Measurements from ENCODE around the gene LRRC7. TPM values are rescaled to one million over a fixed set of nuclear protein-coding genes. Genes with fewer than 3 reads are reported as not detected.

LRRC7 gene
- total RNA-seq, 4 donors from 2014 or later, result 0.40 to 1.7 (median 0.63) TPM

- Histone ChIP-seq H3K27ac (no peak overlapping the region), H3K9me3 (no peaks in the 10 kb centered on the region), H3K36me3 (no peaks in the 10 kb centered on the region), H3K27me3 (no peaks in the 10 kb centered on the region), H3K4me1 (no peaks in the 10 kb centered on the region), H3K4me3 (no peak overlapping the region)
- no peak for DNase-seq
- TF ChIP-seq POLR2A (IDR thresholded peaks at IDR 0.05), result no peak
- no peak for TF ChIP-seq CTCF (IDR thresholded peaks at IDR 0.05)
Observed at GRCh38 chr1:69638673-69639072, 71.0 kb downstream of the LRRC7 start.

- H3K27me3 ChIP-seq, result no peaks in the 10 kb centered on the region
- no peak overlapping the region for H3K27ac ChIP-seq
- no peak for DNase-seq
- TF ChIP-seq POLR2A (IDR thresholded peaks at IDR 0.05) (no peak), CTCF (IDR thresholded peaks at IDR 0.05) (no peak)
- H3K4me1 ChIP-seq, result no peaks in the 10 kb centered on the region
- H3K9me3 ChIP-seq, result no peaks in the 10 kb centered on the region
- H3K4me3 ChIP-seq, result no peak overlapping the region
- H3K36me3 ChIP-seq, result no peaks in the 10 kb centered on the region
Observed at GRCh38 chr1:69639159-69639558, 71.4 kb downstream of the LRRC7 start.

- no peak overlapping the region for H3K27ac ChIP-seq
- no peak for DNase-seq
- H3K9me3 ChIP-seq, result no peaks in the 10 kb centered on the region
Observed at GRCh38 chr1:69643266-69643665, 75.5 kb downstream of the LRRC7 start.

GRCh38 chr1:69645477-69645876 is 77.8 kb downstream of the LRRC7 start:
- Histone ChIP-seq H3K9me3 (no peaks in the 10 kb centered on the region), H3K4me3 (no peak overlapping the region), H3K4me1 (no peaks in the 10 kb centered on the region), H3K27me3 (no peaks in the 10 kb centered on the region), H3K27ac (no peak overlapping the region), H3K36me3 (no peaks in the 10 kb centered on the region)
- TF ChIP-seq CTCF (IDR thresholded peaks at IDR 0.05) (no peak), POLR2A (IDR thresholded peaks at IDR 0.05) (no peak)
- DNase-seq, result no peak

More at GRCh38 chr1:69643266-69643665, 75.5 kb downstream of the LRRC7 start:
- TF ChIP-seq POLR2A (IDR thresholded peaks at IDR 0.05) (no peak), CTCF (IDR thresholded peaks at IDR 0.05) (no peak)
- H3K4me3 ChIP-seq, result no peak overlapping the region
- no peaks in the 10 kb centered on the region for H3K36me3 ChIP-seq
- H3K4me1 ChIP-seq, result no peaks in the 10 kb centered on the region
- H3K27me3 ChIP-seq, result no peaks in the 10 kb centered on the region

- no peak for TF ChIP-seq CTCF (IDR thresholded peaks at IDR 0.05)
- TF ChIP-seq POLR2A (IDR thresholded peaks at IDR 0.05), result no peak
- Histone ChIP-seq H3K27me3 (no peaks in the 10 kb centered on the region), H3K36me3 (no peaks in the 10 kb centered on the region), H3K4me1 (no peaks in the 10 kb centered on the region), H3K4me3 (no peak overlapping the region), H3K9me3 (no peaks in the 10 kb centered on the region), H3K27ac (no peak overlapping the region)
- no peak for DNase-seq
Observed at GRCh38 chr1:69648486-69648885, 80.8 kb downstream of the LRRC7 start.

- Histone ChIP-seq H3K36me3 (no peaks in the 10 kb centered on the region), H3K27ac (no peak overlapping the region), H3K4me3 (no peak overlapping the region), H3K4me1 (no peaks in the 10 kb centered on the region), H3K9me3 (no peaks in the 10 kb centered on the region), H3K27me3 (no peaks in the 10 kb centered on the region)
- DNase-seq, result no peak
- TF ChIP-seq POLR2A (IDR thresholded peaks at IDR 0.05) (no peak), CTCF (IDR thresholded peaks at IDR 0.05) (no peak)
Observed at GRCh38 chr1:69649383-69649990, 81.8 kb downstream of the LRRC7 start.
